Gastroesophageal sphincter (tissue), 4 donors: Measurements from ENCODE around the gene KCNK5. TPM values are rescaled to one million over a fixed set of nuclear protein-coding genes. Genes with fewer than 3 reads are reported as not detected.

ENCODE experiments used
- ATAC-seq: fragments of 150-250 bp; one replicate; pipeline ENCODE4 v1.9.1; 2016; ENCODE audit warnings: mild to moderate bottlenecking, moderate library complexity
- H3K27ac ChIP-seq, 4 donors: fragments of 200-600 bp; sonication (generic) in 3 of 4; 1 replicate in 3 of 4; 2 replicates in 1 of 4; pipeline ENCODE4 v1.5.1; 2016 to 2019
- H3K27me3 ChIP-seq: fragments of 200-600 bp; sonication (generic); one replicate; pipeline ENCODE4 v1.5.1; 2019
- H3K36me3 ChIP-seq, 2 donors: fragments of 200-600 bp; sonication (generic); one replicate each; pipeline ENCODE4 v1.5.1; 2019; ENCODE audit warnings: control low read depth in 1 of 2
- H3K4me1 ChIP-seq, 3 donors: fragments of 200-600 bp; sonication (generic); 1 replicate in 2 of 3; 2 replicates in 1 of 3; pipeline ENCODE4 v1.5.1; 2016 to 2019; ENCODE audit warnings: control low read depth in 2 of 3
- H3K4me3 ChIP-seq, 2 donors: fragments of 200-600 bp; sonication (generic); one replicate each; pipeline ENCODE4 v1.5.1; 2019; ENCODE audit warnings: mild to moderate bottlenecking in 1 of 2, moderate library complexity in 1 of 2
- H3K9me3 ChIP-seq, 3 donors: fragments of 200-600 bp; sonication (generic); one replicate each; pipeline ENCODE4 v1.5.1; 2017 to 2019; ENCODE audit warnings: control low read depth in 2 of 3
- EP300 ChIP-seq: sonication (generic); formaldehyde crosslinking; IDR thresholded peaks from one replicate; pipeline ENCODE4 v1.6.1; 2017; ENCODE audit warnings: antibody characterized with exemption, mild to moderate bottlenecking
- POLR2A ChIP-seq, 2 donors: fragments of 450-650 bp; IDR thresholded peaks; one replicate each; pipeline ENCODE4 v1.6.1; 2017; ENCODE audit warnings: antibody characterized with exemption in 2 of 2, mild to moderate bottlenecking in 2 of 2, moderate library complexity in 1 of 2
- POLR2AphosphoS5 ChIP-seq: sonication (generic); formaldehyde crosslinking; IDR thresholded peaks from one replicate; pipeline ENCODE4 v1.6.1; 2017; ENCODE audit warnings: antibody characterized with exemption
- WGBS, 2 donors: methylation state at CpG; one replicate each; pipeline ENCODE4 v1.1.5; 2018; ENCODE audit warnings: low coverage in 1 of 2; 5-methylcytosine and 5-hydroxymethylcytosine counted together
- total RNA-seq, 4 donors: library from RNA; depleted of rRNA; stranded (reverse); fragments of >200 nt; gene quantifications; one replicate each; pipeline ENCODE4 v1.1.0, GENCODE V29; 2016
- TF ChIP-seq, protein P1 (sequence below), 4 experiments: fragments of 200-600 bp in 2 of 4; fragments of 450-650 bp in 2 of 4; sonication (generic) in 1 of 4; IDR thresholded peaks; one replicate each; pipeline ENCODE4 v1.5.1; 2017 to 2019; ENCODE audit warnings: antibody characterized with exemption in 4 of 4, mild to moderate bottlenecking in 2 of 4, moderate library complexity in 2 of 4

The KCNK5 gene, protein sequence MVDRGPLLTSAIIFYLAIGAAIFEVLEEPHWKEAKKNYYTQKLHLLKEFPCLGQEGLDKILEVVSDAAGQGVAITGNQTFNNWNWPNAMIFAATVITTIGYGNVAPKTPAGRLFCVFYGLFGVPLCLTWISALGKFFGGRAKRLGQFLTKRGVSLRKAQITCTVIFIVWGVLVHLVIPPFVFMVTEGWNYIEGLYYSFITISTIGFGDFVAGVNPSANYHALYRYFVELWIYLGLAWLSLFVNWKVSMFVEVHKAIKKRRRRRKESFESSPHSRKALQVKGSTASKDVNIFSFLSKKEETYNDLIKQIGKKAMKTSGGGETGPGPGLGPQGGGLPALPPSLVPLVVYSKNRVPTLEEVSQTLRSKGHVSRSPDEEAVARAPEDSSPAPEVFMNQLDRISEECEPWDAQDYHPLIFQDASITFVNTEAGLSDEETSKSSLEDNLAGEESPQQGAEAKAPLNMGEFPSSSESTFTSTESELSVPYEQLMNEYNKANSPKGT
- total RNA-seq: 10 to 100 TPM in 1 of 4 donors, 1 to 10 TPM in 3; 7.3 to 11.5 (median 8.0) TPM

GRCh38 chr6:39228992-39229767, at the start of gene KCNK5:
Gene KCNK5 (minus strand): TSS chr6:39229475. CDS start chr6:39229111, 364 bp downstream.
- WGBS, 2 donors: 3% methylated on average over 10 of the region's 73 CpGs; no CpG with 5 or more reads in 1 of the 2 donors
- ATAC-seq: peak; percentile 89

DNA sequence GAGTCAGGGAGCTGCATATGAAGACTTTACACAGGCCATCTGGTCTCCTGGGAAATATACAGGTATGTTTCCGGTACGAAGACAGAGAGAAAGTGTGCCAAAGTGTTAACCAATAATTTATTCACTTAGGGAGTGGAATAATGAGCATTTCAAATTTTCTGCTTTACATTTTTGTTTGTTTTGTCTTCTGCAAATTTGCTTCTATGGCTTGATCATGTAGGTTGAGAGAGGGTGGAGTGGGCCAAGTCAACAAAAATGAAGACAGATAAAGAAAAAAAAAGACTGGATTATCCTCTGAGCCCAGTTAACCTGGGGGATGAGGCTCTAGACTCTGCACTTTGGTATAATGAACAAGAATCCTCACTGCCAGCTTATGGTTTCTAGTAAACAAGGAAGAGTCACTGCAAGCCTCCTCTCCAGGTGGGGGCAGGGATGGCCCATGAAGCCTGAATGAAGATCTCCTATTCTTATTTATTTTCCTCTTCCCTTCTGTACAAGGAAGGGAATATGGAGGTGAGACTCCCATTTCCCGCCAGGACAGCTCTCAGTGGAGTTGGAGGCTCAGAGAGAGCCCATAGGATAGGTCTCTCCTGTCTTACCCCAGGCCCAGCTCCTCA, 47.2 kb upstream of the KCNK5 start:
- Histone ChIP-seq H3K36me3 (no peaks in the 10 kb centered on the region), H3K27me3 (peaks cover 15% of the 10 kb centered on the region), H3K4me1 (no peaks in the 10 kb centered on the region), H3K27ac (no peak overlapping the region), H3K9me3 (no peaks in the 10 kb centered on the region), H3K4me3 (no peak overlapping the region)
- no peak for ATAC-seq
- 76 to 82% methylated on average over 3 of the region's 3 CpGs for WGBS, 2 donors
- TF ChIP-seq EP300 (no peak), POLR2A (IDR thresholded peaks at IDR 0.05) (no peak), POLR2AphosphoS5 (no peak)
- TF ChIP-seq, protein P1, sequence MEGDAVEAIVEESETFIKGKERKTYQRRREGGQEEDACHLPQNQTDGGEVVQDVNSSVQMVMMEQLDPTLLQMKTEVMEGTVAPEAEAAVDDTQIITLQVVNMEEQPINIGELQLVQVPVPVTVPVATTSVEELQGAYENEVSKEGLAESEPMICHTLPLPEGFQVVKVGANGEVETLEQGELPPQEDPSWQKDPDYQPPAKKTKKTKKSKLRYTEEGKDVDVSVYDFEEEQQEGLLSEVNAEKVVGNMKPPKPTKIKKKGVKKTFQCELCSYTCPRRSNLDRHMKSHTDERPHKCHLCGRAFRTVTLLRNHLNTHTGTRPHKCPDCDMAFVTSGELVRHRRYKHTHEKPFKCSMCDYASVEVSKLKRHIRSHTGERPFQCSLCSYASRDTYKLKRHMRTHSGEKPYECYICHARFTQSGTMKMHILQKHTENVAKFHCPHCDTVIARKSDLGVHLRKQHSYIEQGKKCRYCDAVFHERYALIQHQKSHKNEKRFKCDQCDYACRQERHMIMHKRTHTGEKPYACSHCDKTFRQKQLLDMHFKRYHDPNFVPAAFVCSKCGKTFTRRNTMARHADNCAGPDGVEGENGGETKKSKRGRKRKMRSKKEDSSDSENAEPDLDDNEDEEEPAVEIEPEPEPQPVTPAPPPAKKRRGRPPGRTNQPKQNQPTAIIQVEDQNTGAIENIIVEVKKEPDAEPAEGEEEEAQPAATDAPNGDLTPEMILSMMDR (IDR thresholded peaks at IDR 0.05): no peak

More at GRCh38 chr6:39228992-39229767, at the start of gene KCNK5:
- Histone ChIP-seq H3K27ac (peak within 1 kb of the TSS in 3 of 4 donors; percentile 45 to 67 (median 49)), H3K27me3 (peaks cover 53% of the 10 kb centered on the region), H3K4me1 (peaks cover 0 to 18% (median 10%) of the 10 kb centered on the region in 3 donors), H3K9me3 (no peaks in the 10 kb centered on the region), H3K4me3 (peak within 1 kb of the TSS; percentile 13 to 59), H3K36me3 (no peaks in the 10 kb centered on the region)
- TF ChIP-seq, protein P1 (IDR thresholded peaks at IDR 0.05): peak in 2 of 4 experiments; percentile 43 to 69
- TF ChIP-seq EP300 (no peak), POLR2AphosphoS5 (peak; percentile 66), POLR2A (IDR thresholded peaks at IDR 0.05) (peak; percentile 20 to 30)

DNA sequence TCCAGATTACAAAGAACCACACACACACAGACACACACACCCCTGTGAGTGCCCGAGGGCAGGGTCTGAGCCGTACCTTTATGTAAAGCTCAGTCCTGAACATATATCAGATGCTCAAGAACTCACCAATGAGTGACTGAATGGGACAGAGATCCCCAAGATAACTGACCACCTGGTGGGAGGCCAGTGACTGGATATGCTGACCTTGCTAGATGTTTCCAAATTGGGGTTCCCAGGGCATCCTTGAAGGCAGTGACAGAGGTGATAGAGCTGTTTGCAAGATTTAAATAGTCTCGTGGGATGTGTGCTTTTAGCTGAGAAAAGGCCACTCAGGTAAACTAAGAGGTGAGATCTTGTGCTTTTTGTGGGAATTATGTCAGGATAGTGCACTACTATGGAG, 45.6 kb upstream of the KCNK5 start:
- no peak for ATAC-seq
- H3K36me3 ChIP-seq: no peaks in the 10 kb centered on the region
- H3K9me3 ChIP-seq: no peaks in the 10 kb centered on the region
- 50 to 82% methylated on average over 1 to 3 of the region's 3 CpGs for WGBS, 2 donors
- H3K4me1 ChIP-seq: no peaks in the 10 kb centered on the region
- H3K27me3 ChIP-seq: peaks cover 3% of the 10 kb centered on the region
- TF ChIP-seq EP300 (no peak), POLR2A (IDR thresholded peaks at IDR 0.05) (no peak), POLR2AphosphoS5 (no peak)
- TF ChIP-seq, protein P1 (IDR thresholded peaks at IDR 0.05): no peak
- H3K27ac ChIP-seq: no peak overlapping the region
- H3K4me3 ChIP-seq: no peak overlapping the region

DNA sequence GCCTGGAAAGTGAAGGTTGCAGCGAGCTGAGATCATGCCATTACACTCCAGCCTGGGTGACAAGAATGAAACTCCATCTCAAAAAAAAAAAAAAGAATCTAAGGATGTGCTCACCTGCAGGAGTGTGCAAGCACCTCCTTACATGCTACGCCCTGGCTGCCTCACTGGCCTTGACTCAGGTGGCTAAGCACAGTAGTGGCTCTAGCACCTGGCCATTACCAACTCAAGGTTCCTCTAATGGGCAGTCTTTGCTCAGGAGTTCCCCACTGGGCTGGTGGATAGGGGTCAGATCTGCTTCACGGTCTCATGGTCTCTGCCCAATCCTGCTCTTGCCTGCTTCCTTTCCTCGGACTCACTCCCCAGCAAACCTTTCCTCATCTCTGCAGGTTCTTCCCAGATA, 45.2 kb upstream of the KCNK5 start:
- TF ChIP-seq, protein P1 (IDR thresholded peaks at IDR 0.05): no peak
- TF ChIP-seq POLR2AphosphoS5 (no peak), POLR2A (IDR thresholded peaks at IDR 0.05) (no peak), EP300 (no peak)

More for the DNA sequence above, 45.2 kb upstream of the KCNK5 start:
- ATAC-seq: no peak
- 39 to 44% methylated on average over 2 to 3 of the region's 4 CpGs for WGBS, 2 donors
- Histone ChIP-seq H3K9me3 (no peaks in the 10 kb centered on the region), H3K4me1 (no peaks in the 10 kb centered on the region), H3K27me3 (no peaks in the 10 kb centered on the region), H3K4me3 (no peak overlapping the region), H3K27ac (no peak overlapping the region), H3K36me3 (no peaks in the 10 kb centered on the region)
